Islet of Langerhans (tissue), 1 donor: ENCODE data around the gene COX6B2.

Source experiments
- FAIRE-seq: peaks from one replicate; lab custom pipeline; 2011; peaks lifted over from hg19 to GRCh38; lab: Jason Lieb, UNC

COX6B2 gene

DNA sequence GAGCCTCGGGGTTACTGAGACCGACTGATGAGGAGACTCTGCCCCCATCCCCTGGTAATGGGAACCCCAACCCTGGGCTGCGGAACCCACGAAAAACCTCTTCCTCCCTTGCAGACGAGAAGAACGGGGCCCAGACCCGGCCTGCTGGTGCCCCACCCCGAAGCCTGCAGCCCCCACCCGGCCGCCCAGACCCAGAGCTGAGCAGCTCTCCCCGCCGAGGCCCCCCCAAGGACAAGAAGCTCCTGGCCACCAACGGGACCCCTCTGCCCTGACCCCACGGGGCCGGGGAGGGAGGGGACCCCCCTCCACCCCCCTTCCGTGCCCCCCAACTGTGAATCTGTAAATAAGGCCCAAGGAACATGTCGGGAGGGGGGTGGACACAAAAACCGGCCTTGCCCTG, 42.7 kb downstream of the COX6B2 start:
- FAIRE-seq, result no peak

DNA sequence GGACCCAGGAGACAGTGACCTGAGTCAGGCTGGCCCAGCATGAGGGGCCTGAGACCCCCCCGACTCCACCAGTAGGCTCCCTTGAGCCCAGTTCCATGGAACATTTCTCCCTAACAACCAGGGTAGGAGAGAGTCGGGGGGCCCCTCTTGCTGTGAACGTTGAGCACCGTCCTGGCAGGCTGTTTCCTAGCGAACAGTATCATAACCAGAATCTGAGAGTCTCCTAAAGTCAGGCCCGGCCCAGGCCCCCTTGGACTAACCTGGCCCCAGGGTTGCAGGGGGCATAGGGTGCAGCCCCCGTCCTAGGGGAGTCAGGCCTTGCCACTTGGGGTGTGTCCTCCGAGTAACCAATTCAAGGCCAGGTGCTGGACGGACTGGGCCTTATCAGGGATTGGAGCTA, 43.1 kb downstream of the COX6B2 start:
- FAIRE-seq, result no peak

DNA sequence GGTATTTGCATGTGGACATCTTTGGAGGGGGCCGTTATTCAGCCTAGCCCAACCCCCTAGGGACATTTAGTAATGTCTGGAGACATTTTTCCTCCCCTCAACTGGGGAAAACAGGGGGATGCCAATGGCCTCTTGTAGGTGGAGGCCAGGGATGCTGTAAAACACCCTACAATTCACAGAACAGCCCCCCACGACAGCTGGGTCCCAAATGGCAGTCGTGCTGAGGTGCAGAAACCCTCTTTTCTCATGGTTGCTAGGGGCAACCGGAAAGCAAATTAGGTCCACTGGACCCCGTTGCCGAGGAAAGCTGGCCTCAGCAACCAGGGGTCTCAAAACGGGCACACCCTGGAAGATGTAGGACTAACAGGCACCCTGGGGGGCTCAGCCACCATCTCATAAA, 44.0 kb downstream of the COX6B2 start:
- no peak for FAIRE-seq

DNA sequence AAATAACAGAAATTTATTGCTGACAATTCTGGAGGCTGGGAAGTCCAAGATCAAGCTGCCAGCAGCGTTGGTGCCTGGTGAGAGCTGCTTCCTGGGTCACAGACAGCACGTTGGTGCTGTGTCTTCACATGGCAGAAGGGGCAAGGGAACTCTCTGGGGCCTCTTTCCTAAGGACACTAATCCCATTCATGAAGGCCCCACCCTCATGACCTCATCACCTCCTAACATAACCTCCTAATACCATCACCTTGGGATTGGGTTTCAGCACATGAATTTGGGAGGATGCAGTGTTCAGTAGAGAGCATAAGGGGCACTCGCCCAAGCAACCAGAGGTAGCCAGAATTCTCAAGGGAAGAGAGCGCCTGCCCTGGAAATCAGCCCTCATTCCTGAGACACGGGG, 45.1 kb downstream of the COX6B2 start:
- FAIRE-seq, result no peak

DNA sequence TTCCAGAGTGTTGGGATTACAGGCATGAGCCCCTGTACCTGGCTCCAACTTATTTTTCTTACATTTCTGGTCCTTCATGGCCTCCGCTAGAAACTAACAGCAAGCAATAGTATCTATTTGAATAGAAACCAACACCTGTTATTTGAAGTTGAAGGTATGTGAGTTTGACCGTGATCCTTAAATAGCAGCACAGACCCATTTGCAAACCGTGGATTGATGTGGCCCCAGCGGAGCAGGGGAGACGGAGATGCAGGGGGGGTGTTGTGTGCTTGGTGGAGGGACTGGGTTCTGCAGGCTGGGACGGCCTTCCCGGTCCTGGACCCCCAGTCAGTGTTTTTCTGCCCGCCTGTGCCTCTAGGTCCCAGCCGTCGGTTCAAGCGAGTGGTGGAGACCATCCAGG, 46.2 kb downstream of the COX6B2 start:
- FAIRE-seq, result no peak

DNA sequence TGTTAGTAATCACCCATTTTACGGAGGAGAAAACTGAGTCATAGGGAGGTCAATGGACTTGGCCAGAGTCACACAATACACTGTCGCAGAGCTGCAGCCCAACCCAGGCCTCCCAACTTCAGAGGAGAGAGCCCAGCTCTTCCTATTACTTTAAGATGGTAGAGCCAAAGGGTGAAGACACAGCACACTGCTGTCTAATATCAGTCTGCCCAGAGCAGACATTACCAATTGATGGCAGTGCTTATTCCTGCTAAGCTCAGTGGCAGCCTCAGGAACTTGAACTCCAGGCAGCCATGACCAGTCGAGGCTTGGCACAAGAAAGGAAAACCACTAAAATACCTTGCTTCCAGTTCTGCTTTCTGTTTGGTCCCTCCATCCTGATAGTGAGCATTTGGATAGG, 47.8 kb downstream of the COX6B2 start:
- no peak for FAIRE-seq

DNA sequence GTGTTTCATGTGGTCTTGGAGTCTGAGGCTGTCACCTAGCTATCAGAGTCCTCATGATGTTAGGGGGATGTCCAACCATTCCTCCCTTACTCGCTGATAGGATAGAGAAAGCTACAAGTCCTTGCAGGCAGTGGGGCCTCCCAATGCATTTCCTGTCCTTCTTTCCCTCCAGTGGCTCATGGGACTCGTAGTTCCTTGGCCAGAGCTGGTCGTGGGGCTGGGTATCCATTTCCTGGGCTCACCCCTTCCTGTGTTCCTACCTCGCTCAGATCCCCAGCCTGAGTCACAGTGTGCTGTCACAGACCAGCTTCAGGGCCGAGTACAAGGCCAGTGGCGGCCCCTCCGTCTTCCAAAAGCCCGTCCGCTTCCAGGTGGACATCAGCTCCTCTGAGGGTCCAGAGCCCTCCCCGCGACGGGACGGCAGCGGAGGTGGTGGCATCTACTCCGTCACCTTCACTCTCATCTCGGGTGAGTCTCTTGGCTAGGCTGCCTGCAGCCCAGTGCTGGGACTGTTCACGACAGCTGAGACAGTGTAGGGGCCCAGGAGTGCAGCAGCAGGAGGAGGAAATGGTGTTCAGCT, 48.4 kb downstream of the COX6B2 start:
- FAIRE-seq, result no peak

DNA sequence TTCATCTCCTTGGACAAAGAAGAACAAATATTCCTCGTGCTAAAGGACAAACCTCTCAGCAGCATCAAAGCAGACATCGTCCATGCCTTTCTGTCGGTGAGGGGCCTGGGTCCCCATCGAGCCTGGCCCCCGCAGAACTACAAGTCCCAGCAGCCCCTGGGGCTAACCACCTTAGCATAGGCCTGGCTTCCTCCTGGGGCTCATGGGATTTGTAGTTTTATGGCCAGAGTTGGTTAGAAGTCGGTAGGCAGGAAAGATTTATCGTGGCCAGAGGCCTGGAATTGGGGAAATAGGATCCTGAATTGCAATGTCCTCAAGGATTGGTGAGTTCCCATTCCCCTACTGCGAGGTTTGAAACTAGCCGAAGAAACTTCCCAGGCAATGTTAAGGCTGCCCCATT, 49.0 kb downstream of the COX6B2 start:
- no peak for FAIRE-seq

DNA sequence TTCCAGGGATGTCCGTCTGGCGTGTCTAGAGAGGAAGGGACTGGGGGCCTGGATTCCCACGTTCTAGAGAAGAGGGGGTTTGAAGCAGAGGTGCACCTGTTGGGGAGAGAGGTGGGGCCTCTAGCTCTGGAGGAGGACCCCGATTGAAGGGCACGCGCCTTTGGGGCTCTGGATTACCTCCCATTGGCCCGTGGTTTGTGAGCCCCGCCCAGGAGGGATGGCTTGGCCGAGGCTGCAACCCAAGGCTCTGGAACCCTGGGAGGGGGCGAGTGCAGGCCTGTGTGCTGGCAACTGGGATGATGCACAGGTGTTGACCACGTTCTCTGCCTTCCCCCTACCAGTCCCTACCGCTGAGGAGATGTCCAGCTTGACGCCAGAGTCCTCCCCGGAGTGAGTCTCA, 49.5 kb downstream of the COX6B2 start:
- FAIRE-seq, result no peak

DNA sequence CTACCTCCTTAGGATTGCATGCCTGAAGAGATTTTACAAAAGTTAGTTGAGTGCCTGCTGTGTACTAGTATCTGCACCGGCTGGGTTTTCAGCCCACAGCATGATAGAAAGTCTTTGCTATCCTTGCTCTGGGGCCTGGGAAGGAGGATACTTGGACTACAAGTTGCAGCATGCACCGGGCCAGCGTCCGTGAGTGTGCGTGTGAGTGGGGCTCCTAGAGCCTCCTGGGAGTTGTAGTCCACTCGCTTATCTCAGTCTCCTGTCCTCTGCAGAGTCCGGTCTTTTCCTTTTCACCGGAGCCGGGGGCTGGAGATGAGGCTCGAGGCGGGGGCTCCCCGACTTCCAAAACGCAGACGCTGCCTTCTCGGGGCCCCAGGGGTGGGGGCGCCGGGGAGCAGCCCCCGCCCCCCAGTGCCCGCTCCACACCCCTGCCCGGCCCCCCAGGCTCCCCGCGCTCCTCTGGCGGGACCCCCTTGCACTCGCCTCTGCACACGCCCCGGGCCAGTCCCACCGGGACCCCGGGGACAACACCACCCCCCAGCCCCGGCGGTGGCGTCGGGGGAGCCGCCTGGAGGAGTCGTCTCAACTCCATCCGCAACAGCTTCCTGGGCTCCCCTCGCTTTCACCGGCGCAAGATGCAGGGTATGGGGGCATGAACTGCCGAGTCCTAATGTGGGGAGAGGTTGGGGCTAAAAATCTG, 50.1 kb downstream of the COX6B2 start:
- no peak for FAIRE-seq

DNA sequence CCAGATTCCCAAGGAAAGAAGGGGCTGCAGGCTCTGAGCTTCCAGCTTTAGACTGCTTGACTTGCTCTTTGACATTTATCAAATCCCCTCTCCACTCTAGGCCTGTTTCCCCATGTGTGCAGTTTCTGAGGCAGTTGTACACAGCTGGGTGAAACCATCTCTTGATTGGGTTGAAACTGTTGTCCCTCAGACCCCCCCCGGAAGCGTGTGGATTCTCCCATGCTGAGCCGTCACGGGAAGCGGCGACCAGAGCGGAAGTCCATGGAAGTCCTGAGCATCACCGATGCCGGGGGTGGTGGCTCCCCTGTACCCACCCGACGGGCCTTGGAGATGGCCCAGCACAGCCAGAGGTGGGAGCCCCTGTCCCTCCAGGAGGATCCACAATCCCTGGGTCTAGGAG, 51.0 kb downstream of the COX6B2 start:
- no peak for FAIRE-seq

DNA sequence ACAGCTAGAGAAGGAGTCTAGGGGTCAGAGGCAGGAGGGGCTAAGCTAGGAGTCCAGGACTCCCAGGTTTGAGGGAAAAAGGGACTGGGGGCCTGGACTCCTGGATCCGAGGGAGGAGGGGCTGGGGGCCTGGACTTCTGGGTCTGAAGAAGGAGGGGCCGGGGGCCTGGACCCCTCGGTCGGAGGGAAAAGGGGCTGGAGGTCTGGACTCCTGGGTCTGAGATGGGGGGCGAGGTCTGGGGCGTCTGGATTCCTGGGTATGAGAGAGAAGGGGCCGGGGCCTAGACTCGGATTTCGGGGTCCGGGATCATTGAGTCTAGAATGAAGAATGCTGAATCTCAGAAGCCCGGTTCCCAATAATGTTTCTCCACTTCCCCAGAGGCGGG, 52.2 kb downstream of the COX6B2 start:
- no peak for FAIRE-seq

DNA sequence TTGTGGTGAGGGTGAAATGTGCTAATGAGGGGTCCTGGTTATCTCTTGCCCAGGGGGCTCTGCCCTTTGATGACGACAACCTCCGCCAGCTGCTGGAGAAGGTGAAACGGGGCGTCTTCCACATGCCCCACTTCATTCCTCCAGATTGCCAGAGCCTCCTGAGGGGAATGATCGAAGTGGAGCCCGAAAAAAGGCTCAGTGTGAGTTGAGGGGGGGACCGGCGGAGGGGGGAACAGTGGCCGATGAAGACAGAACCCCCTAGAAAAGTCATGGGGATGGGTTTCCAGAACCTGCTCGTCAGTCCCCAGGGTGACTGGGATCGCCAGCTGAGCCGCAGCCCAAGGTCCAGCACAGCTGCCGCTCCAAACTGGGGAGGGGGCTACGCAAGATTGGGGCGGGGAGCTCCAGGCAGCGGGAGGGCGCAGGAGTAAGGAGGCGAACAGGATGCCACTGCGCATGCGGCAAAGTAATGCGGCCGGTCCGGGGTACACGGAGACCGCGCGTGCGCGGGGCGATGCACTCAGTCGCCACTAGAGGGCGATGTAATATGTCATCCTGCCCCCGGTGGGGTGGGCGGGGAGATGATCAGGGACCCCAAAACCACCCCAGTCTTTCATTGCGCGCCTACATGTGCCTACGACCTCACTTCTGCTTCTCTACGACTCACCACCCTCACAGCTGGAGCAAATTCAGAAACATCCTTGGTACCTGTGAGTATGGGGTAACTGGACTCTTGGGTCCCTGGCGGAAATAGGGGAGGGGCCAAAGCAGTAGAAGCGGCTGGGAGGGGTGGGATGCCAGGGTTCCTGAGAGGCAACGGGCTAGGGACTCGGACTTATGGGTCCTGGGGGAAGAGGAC, 52.8 kb downstream of the COX6B2 start:
- no peak for FAIRE-seq

DNA sequence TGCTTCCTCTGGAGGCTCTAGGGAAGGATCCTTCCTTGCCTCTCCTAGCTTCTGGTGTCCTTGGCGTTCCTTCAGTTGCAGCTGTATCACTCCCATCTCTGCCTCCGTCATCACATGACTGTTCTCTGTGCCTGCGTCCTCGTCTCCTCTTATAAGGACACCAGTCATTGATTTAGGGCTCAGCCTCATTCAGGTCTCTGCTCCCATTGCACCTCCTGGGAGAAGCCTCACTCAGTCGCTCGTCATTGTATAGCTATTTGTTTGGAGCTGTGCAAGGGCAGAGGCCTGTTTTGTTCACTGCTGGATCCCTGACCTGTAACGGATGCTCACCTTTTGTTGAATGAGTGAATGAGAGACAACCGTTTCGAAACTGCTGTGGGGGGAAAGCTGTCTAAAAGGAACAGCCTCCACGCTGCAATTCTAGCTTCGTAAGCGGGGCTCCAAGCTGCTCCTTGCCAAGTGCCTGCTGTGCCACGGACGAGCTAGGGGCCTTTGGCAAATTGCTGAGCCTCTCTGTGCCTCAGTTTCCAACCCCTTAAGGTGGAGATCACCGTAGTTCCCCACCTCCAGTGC, 53.5 kb downstream of the COX6B2 start:
- FAIRE-seq, result no peak

DNA sequence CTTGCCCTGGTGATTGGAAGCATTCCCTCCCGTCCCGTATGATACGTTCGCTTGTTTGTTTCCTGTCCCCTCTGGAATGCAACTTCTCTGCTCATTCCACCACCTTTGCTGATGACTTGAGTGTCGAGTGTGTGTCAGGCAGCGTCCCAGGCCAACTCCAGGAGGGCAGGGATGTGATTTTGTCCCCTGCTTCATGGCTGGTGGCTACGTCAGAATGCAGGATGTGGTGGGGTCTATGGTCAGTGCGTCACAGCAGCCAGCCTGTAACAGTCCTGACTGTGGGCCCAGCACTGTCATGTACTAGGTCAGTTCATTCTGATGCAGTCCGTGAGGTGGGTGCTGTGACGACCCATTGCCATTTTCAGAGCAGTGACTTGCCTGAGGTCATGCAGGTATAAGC, 54.5 kb downstream of the COX6B2 start:
- no peak for FAIRE-seq
